Immature natural killer cell (primary cell): ENCODE data around the gene CHD1. TPM values are rescaled to one million over a fixed set of nuclear protein-coding genes. Genes with fewer than 3 reads are reported as not detected.
A peak's percentile ranks its signal among the peaks of the same experiment; 100 is the strongest.

Experiments used
- DNase-seq, 3 donors: peaks; one replicate each; pipeline ENCODE4 v3.0.0; 2022; ENCODE audit warnings: mixed read lengths in 1 of 3
- H3K27ac Mint-ChIP-seq, 6 donors: one replicate each; pipeline ENCODE4 v1.8.0; 2020; ENCODE audit warnings: mixed read lengths in 6 of 6, mild to moderate bottlenecking in 5 of 6, inconsistent platforms in 4 of 6, moderate library complexity in 3 of 6
- H3K27me3 Mint-ChIP-seq, 3 donors: one replicate each; pipeline ENCODE4 v1.8.0; 2020 to 2021; ENCODE audit warnings: low read depth in 3 of 3, mild to moderate bottlenecking in 3 of 3, mixed read lengths in 3 of 3, moderate library complexity in 3 of 3, inconsistent platforms in 1 of 3
- H3K36me3 Mint-ChIP-seq, 3 donors: one replicate each; pipeline ENCODE4 v1.8.0; 2020; ENCODE audit warnings: mixed read lengths in 3 of 3, inconsistent platforms in 2 of 3, mild to moderate bottlenecking in 2 of 3
- H3K4me1 Mint-ChIP-seq, 2 donors: one replicate each; pipeline ENCODE4 v1.8.0; 2020; ENCODE audit warnings: inconsistent platforms in 2 of 2, mild to moderate bottlenecking in 2 of 2, mixed read lengths in 2 of 2, moderate library complexity in 1 of 2
- H3K4me3 Mint-ChIP-seq, 5 donors: one replicate each; pipeline ENCODE4 v1.8.0; 2020; ENCODE audit warnings: mild to moderate bottlenecking in 5 of 5, mixed read lengths in 5 of 5, inconsistent platforms in 3 of 5, moderate library complexity in 3 of 5
- H3K9me3 Mint-ChIP-seq, 6 donors: one replicate each; pipeline ENCODE4 v1.8.0; 2020; ENCODE audit warnings: mild to moderate bottlenecking in 6 of 6, mixed read lengths in 6 of 6, inconsistent platforms in 4 of 6, moderate library complexity in 3 of 6
- polyA plus RNA-seq, 3 donors: library from polyadenylated mRNA; unstranded; fragments of 300-500 nt; fragmentation: Illumina TruSeq; gene quantifications; one replicate each; pipeline ENCODE4 v1.2.3, GENCODE V29; 2021

CHD1 gene
- polyA plus RNA-seq, 3 donors from 2014 or later, result 5.0 to 10.4 (median 5.5) TPM

- H3K4me3 Mint-ChIP-seq, result no peak overlapping the region
- peaks cover 0 to 1% (median 0%) of the 10 kb centered on the region in 3 donors for H3K36me3 Mint-ChIP-seq
- peaks cover 0 to 3% (median 0%) of the 10 kb centered on the region in 6 donors for H3K9me3 Mint-ChIP-seq
- H3K27ac Mint-ChIP-seq, result no peak overlapping the region
- no peaks in the 10 kb centered on the region for H3K27me3 Mint-ChIP-seq
- no peak for DNase-seq
- H3K4me1 Mint-ChIP-seq, result peaks cover 0 to 2% of the 10 kb centered on the region in 2 donors
These were observed 83.9 kb downstream of the CHD1 start for GRCh38 chr5:98844865-98845264.

- no peaks in the 10 kb centered on the region for H3K27me3 Mint-ChIP-seq
- no peak for DNase-seq
- no peak overlapping the region for H3K4me3 Mint-ChIP-seq
- no peak overlapping the region for H3K27ac Mint-ChIP-seq
- peaks cover under 1 to 3% (median under 1%) of the 10 kb centered on the region in 3 donors for H3K36me3 Mint-ChIP-seq
- peaks cover 2 to 4% of the 10 kb centered on the region in 2 donors for H3K4me1 Mint-ChIP-seq
- H3K9me3 Mint-ChIP-seq, result peaks cover 0 to 3% (median 0%) of the 10 kb centered on the region in 6 donors
These were observed 85.3 kb downstream of the CHD1 start for GRCh38 chr5:98843481-98843880.

GRCh38 chr5:98840946-98841345 lies 87.9 kb downstream of the CHD1 start:
- DNase-seq, result no peak

GRCh38 chr5:98839469-98840383 lies 89.1 kb downstream of the CHD1 start:
- peak in 1 of 3 donors; percentile 4 for DNase-seq
- Mint-ChIP-seq H3K36me3 (peaks cover 3 to 8% (median 8%) of the 10 kb centered on the region in 3 donors), H3K9me3 (peaks cover 0 to 3% (median 0%) of the 10 kb centered on the region in 6 donors), H3K27ac (no peak overlapping the region), H3K27me3 (no peaks in the 10 kb centered on the region), H3K4me1 (peaks cover 2 to 4% of the 10 kb centered on the region in 2 donors), H3K4me3 (peak overlapping the region; percentile 25 to 64 (median 49))

More at GRCh38 chr5:98840946-98841345, 87.9 kb downstream of the CHD1 start:
- Mint-ChIP-seq H3K27me3 (no peaks in the 10 kb centered on the region), H3K9me3 (peaks cover 0 to 3% (median 0%) of the 10 kb centered on the region in 6 donors), H3K4me1 (peaks cover 2 to 4% of the 10 kb centered on the region in 2 donors), H3K4me3 (no peak overlapping the region), H3K27ac (no peak overlapping the region), H3K36me3 (peaks cover 3 to 8% (median 8%) of the 10 kb centered on the region in 3 donors)

GRCh38 chr5:98836175-98836574 lies 92.6 kb downstream of the CHD1 start:
- Mint-ChIP-seq H3K9me3 (no peaks in the 10 kb centered on the region), H3K4me3 (no peak overlapping the region), H3K36me3 (peaks cover 3 to 15% (median 8%) of the 10 kb centered on the region in 3 donors), H3K27ac (no peak overlapping the region), H3K4me1 (peaks cover 2 to 4% of the 10 kb centered on the region in 2 donors), H3K27me3 (no peaks in the 10 kb centered on the region)
- DNase-seq, result no peak

- no peaks in the 10 kb centered on the region for H3K27me3 Mint-ChIP-seq
- no peak overlapping the region for H3K27ac Mint-ChIP-seq
- H3K9me3 Mint-ChIP-seq, result no peaks in the 10 kb centered on the region
- no peaks in the 10 kb centered on the region for H3K4me1 Mint-ChIP-seq
- no peak for DNase-seq
- no peak overlapping the region for H3K4me3 Mint-ChIP-seq
- H3K36me3 Mint-ChIP-seq, result peaks cover 0 to 3% (median 0%) of the 10 kb centered on the region in 3 donors
These were observed 101.1 kb downstream of the CHD1 start for GRCh38 chr5:98827588-98828284.

- Mint-ChIP-seq H3K27me3 (no peaks in the 10 kb centered on the region), H3K27ac (no peak overlapping the region), H3K4me1 (no peaks in the 10 kb centered on the region)
These were observed 101.6 kb downstream of the CHD1 start for GRCh38 chr5:98827161-98827560.

GRCh38 chr5:98825582-98826375 lies 103.0 kb downstream of the CHD1 start:
- H3K4me1 Mint-ChIP-seq, result no peaks in the 10 kb centered on the region
- no peak overlapping the region for H3K27ac Mint-ChIP-seq
- no peaks in the 10 kb centered on the region for H3K27me3 Mint-ChIP-seq
- H3K9me3 Mint-ChIP-seq, result peaks cover 0 to 5% (median 0%) of the 10 kb centered on the region in 6 donors
- no peak for DNase-seq
- peaks cover 0 to 7% (median 0%) of the 10 kb centered on the region in 3 donors for H3K36me3 Mint-ChIP-seq
- H3K4me3 Mint-ChIP-seq, result no peak overlapping the region

More at GRCh38 chr5:98827161-98827560, 101.6 kb downstream of the CHD1 start:
- H3K36me3 Mint-ChIP-seq, result peaks cover 0 to 7% (median 0%) of the 10 kb centered on the region in 3 donors
- DNase-seq, result no peak
- H3K9me3 Mint-ChIP-seq, result no peaks in the 10 kb centered on the region
- no peak overlapping the region for H3K4me3 Mint-ChIP-seq

GRCh38 chr5:98816582-98817222 lies 112.1 kb downstream of the CHD1 start:
- no peaks in the 10 kb centered on the region for H3K4me1 Mint-ChIP-seq
- DNase-seq, result no peak
- peaks cover 0 to 5% (median 2%) of the 10 kb centered on the region in 6 donors for H3K9me3 Mint-ChIP-seq
- H3K27me3 Mint-ChIP-seq, result peaks cover 0 to 1% (median 0%) of the 10 kb centered on the region in 3 donors
- H3K27ac Mint-ChIP-seq, result no peak overlapping the region
- no peak overlapping the region for H3K4me3 Mint-ChIP-seq
- H3K36me3 Mint-ChIP-seq, result peaks cover 5 to 10% (median 8%) of the 10 kb centered on the region in 3 donors

GRCh38 chr5:98813755-98814154 lies 115.1 kb downstream of the CHD1 start:
- no peaks in the 10 kb centered on the region for H3K4me1 Mint-ChIP-seq
- no peak for DNase-seq
- H3K27me3 Mint-ChIP-seq, result peaks cover 0 to 1% (median 0%) of the 10 kb centered on the region in 3 donors
- peaks cover 0 to 12% (median 0%) of the 10 kb centered on the region in 6 donors for H3K9me3 Mint-ChIP-seq
- no peak overlapping the region for H3K27ac Mint-ChIP-seq
- H3K36me3 Mint-ChIP-seq, result peaks cover 3 to 8% (median 4%) of the 10 kb centered on the region in 3 donors
- H3K4me3 Mint-ChIP-seq, result no peak overlapping the region

GRCh38 chr5:98810206-98810605 lies 118.6 kb downstream of the CHD1 start:
- H3K4me3 Mint-ChIP-seq, result no peak overlapping the region
- peaks cover 11 to 23% (median 14%) of the 10 kb centered on the region in 3 donors for H3K36me3 Mint-ChIP-seq
- no peak overlapping the region for H3K27ac Mint-ChIP-seq
- H3K4me1 Mint-ChIP-seq, result no peaks in the 10 kb centered on the region
- peaks cover 13 to 26% (median 19%) of the 10 kb centered on the region in 6 donors for H3K9me3 Mint-ChIP-seq
- peaks cover 0 to 7% (median 0%) of the 10 kb centered on the region in 3 donors for H3K27me3 Mint-ChIP-seq
- no peak for DNase-seq

GRCh38 chr5:98807806-98808205 lies 121.0 kb downstream of the CHD1 start:
- no peak for DNase-seq
- Mint-ChIP-seq H3K27ac (no peak overlapping the region), H3K4me3 (no peak overlapping the region), H3K36me3 (peaks cover 14 to 25% (median 17%) of the 10 kb centered on the region in 3 donors), H3K4me1 (no peaks in the 10 kb centered on the region), H3K27me3 (peaks cover 0 to 7% (median 0%) of the 10 kb centered on the region in 3 donors), H3K9me3 (peaks cover 14 to 28% (median 21%) of the 10 kb centered on the region in 6 donors)

- peaks cover 0 to 7% (median 5%) of the 10 kb centered on the region in 3 donors for H3K27me3 Mint-ChIP-seq
These were observed 123.7 kb downstream of the CHD1 start for GRCh38 chr5:98805070-98805469.

More at GRCh38 chr5:98805070-98805469, 123.7 kb downstream of the CHD1 start:
- H3K4me1 Mint-ChIP-seq, result no peaks in the 10 kb centered on the region
- H3K4me3 Mint-ChIP-seq, result no peak overlapping the region
- no peak for DNase-seq
- peaks cover 14 to 25% (median 17%) of the 10 kb centered on the region in 3 donors for H3K36me3 Mint-ChIP-seq
- H3K9me3 Mint-ChIP-seq, result peaks cover 14 to 28% (median 21%) of the 10 kb centered on the region in 6 donors
- no peak overlapping the region for H3K27ac Mint-ChIP-seq
